GM12878 (cell line): ENCODE measurements around the gene KLF15. TPM values are rescaled to one million over a fixed set of nuclear protein-coding genes. Genes with fewer than 3 reads are reported as not detected.

ENCODE experiments used
- ATAC-seq: fragments of 200-7000 bp; cut with Tn5 transposase; 3 replicates; pipeline ENCODE4 v1.9.1; 2020; ENCODE audit warnings: mild to moderate bottlenecking, moderate library complexity
- BruUV-seq: library from RNA; stranded (reverse); fragments of 400-500 nt; replicated peaks from 2 replicates; lab custom pipeline; 2021; lab: Mats Ljungman, UMichigan
- CTCF ChIA-PET: fragments of 300-600 bp; sonication (Branson Sonifier 250); formaldehyde crosslinking; extraction: SDS; loops from one replicate; lab custom pipeline; 2021; ENCODE audit warnings: inconsistent platforms; lab: Yijun Ruan, JAX
- POLR2A ChIA-PET: fragments of 350-600 bp; formaldehyde crosslinking; extraction: SDS; loops from one replicate; lab custom pipeline; 2021; ENCODE audit warnings: inconsistent platforms; lab: Charles Lee
- RAD21 ChIA-PET: fragments of 300-600 bp; sonication (Branson Sonifier 250); formaldehyde crosslinking; loops from one replicate; lab custom pipeline; 2023; ENCODE audit warnings: antibody characterized with exemption; ENCODE audit not compliant: unreplicated experiment; lab: Charles Lee
- SMC1A ChIA-PET: fragments of 300-600 bp; sonication (Branson Sonifier 250); formaldehyde crosslinking; loops from one replicate; lab custom pipeline; 2023; ENCODE audit not compliant: unreplicated experiment, uncharacterized antibody; lab: Charles Lee
- DNase-seq: peaks from one replicate; pipeline ENCODE4 v3.0.0-alpha.2; 2011; ENCODE audit warnings: low read depth, low spot score
- FAIRE-seq: peaks from 3 replicates; lab custom pipeline; 2011; peaks lifted over from hg19 to GRCh38; lab: Jason Lieb, UNC
- H2AFZ ChIP-seq: 2 replicates; pipeline ENCODE4 v1.6.0; 2011; ENCODE audit warnings: low read depth, low read length, control low read depth; ENCODE audit not compliant: control insufficient read depth
- H3K27ac ChIP-seq: 2 replicates; pipeline ENCODE4 v1.5.1; 2011; ENCODE audit warnings: control low read depth; ENCODE audit not compliant: control insufficient read depth, insufficient read depth
- H3K27me3 ChIP-seq, 2 experiments: replicated peaks in 1 of 2; 2 replicates each; pipeline versions ENCODE4 v1.6.0 to v1.6.1; 2011; ENCODE audit warnings: low read length in 1 of 2; ENCODE audit not compliant: control insufficient read depth in 2 of 2, insufficient read depth in 2 of 2
- H3K36me3 ChIP-seq, 2 experiments: 2 replicates each; pipeline ENCODE4 v1.5.1; 2011; ENCODE audit warnings: low read length in 1 of 2; ENCODE audit not compliant: control insufficient read depth in 2 of 2, insufficient read depth in 2 of 2
- H3K4me1 ChIP-seq: 2 replicates; pipeline ENCODE4 v1.6.1; 2011; ENCODE audit warnings: mild to moderate bottlenecking, low read length, moderate library complexity, mixed read lengths; ENCODE audit not compliant: control insufficient read depth, insufficient read depth
- H3K4me2 ChIP-seq: 2 replicates; pipeline ENCODE4 v1.6.0; 2011; ENCODE audit warnings: control low read depth; ENCODE audit not compliant: control insufficient read depth, insufficient read depth
- H3K4me3 ChIP-seq: fragments of 200-600 bp; sonication (generic); 2 replicates; pipeline ENCODE4 v1.5.1; 2016
- H3K79me2 ChIP-seq: 2 replicates; pipeline ENCODE4 v1.6.0; 2011; ENCODE audit warnings: low read length; ENCODE audit not compliant: control insufficient read depth, insufficient read depth
- H3K9ac ChIP-seq: 2 replicates; pipeline ENCODE4 v1.8.0; 2011; ENCODE audit warnings: low read length, control low read depth, mixed read lengths; ENCODE audit not compliant: control insufficient read depth, insufficient read depth
- H3K9me3 ChIP-seq: replicated peaks from 3 replicates; pipeline ENCODE4 v1.5.1; 2011; ENCODE audit warnings: mild to moderate bottlenecking, low read length; ENCODE audit not compliant: control insufficient read depth, insufficient read depth
- H4K20me1 ChIP-seq: 2 replicates; pipeline ENCODE4 v1.6.0; 2011; ENCODE audit not compliant: control insufficient read depth, insufficient read depth
- FOS ChIP-seq: IDR thresholded peaks from 3 replicates; pipeline ENCODE4 v1.6.1; 2011; ENCODE audit warnings: borderline replicate concordance; ENCODE audit not compliant: insufficient read length; ENCODE audit errors: extremely low read depth
- HSF1 ChIP-seq: fragments of 150-350 bp; IDR thresholded peaks from 2 replicates; pipeline ENCODE4 v1.6.1; 2014; ENCODE audit warnings: mild to moderate bottlenecking, low read depth, low read length
- MYC ChIP-seq: IDR thresholded peaks from 2 replicates; pipeline ENCODE4 v1.6.1; 2011; ENCODE audit warnings: mild to moderate bottlenecking, low read length, moderate library complexity, inconsistent platforms; ENCODE audit not compliant: insufficient read depth, insufficient replicate concordance, insufficient read length, severe bottlenecking
- NR2C1 ChIP-seq: fragments of 450-650 bp; IDR thresholded peaks from 2 replicates; pipeline ENCODE4 v1.6.1; 2017; ENCODE audit warnings: antibody characterized with exemption, mild to moderate bottlenecking, moderate library complexity
- NR2F1 ChIP-seq: fragments of 450-650 bp; conservative IDR thresholded peaks from 2 replicates; pipeline ENCODE4 v1.6.1; 2017; ENCODE audit warnings: mild to moderate bottlenecking
- SREBF1 ChIP-seq: IDR thresholded peaks from 2 replicates; pipeline ENCODE4 v1.6.1; 2012; ENCODE audit warnings: mild to moderate bottlenecking, low read length
- TCF3 ChIP-seq: IDR thresholded peaks from 2 replicates; pipeline ENCODE4 v1.6.1; 2012; ENCODE audit warnings: low read depth, mild to moderate bottlenecking, low read length, borderline replicate concordance; ENCODE audit not compliant: insufficient read depth
- YBX1 ChIP-seq: fragments of 450-650 bp; IDR thresholded peaks from 2 replicates; pipeline ENCODE4 v1.6.1; 2016; ENCODE audit warnings: antibody characterized with exemption
- ZBED1 ChIP-seq: IDR thresholded peaks from 2 replicates; pipeline ENCODE4 v1.6.1; 2016; ENCODE audit warnings: borderline replicate concordance
- ZNF24 ChIP-seq: fragments of 450-650 bp; IDR thresholded peaks from 2 replicates; pipeline ENCODE4 v1.6.1; 2017; ENCODE audit warnings: antibody characterized with exemption, mild to moderate bottlenecking
- ZNF622 ChIP-seq: fragments of 450-650 bp; IDR thresholded peaks from 2 replicates; pipeline ENCODE4 v1.6.1; 2017; ENCODE audit warnings: mild to moderate bottlenecking, inconsistent platforms
- WGBS: methylation state at CpG from one replicate; pipeline ENCODE4 v1.1.6; 2016; ENCODE audit warnings: low lambda C conversion rate; ENCODE audit not compliant: insufficient replicate concordance, insufficient coverage; ENCODE audit errors: missing lambda C conversion rate; 5-methylcytosine and 5-hydroxymethylcytosine counted together
- in situ Hi-C: fragments of 300-500 bp; cut with MboI; formaldehyde crosslinking; loops from 9 replicates; pipeline ENCODE4 v1.14.3; 2018; ENCODE audit warnings: mixed read lengths
- intact Hi-C: fragments of 100-400 bp; cut with micrococcal nuclease; formaldehyde crosslinking; loops from one replicate; pipeline ENCODE4 v1.14.2; 2022; ENCODE audit not compliant: unreplicated experiment
- polyA plus RNA-seq, 11 experiments: library from polyadenylated mRNA; depleted of rRNA in 4 of 11; unstranded in 6 of 11; stranded (reverse) in 5 of 11; fragments of >200 nt; fragmentation: Nextera tagmentation in 4 of 11; fragmentation: Illumina TruSeq in 1 of 11; extraction: Ambion mirVana in 4 of 11; extraction: Trizol in 1 of 11; gene quantifications; 1 replicate in 1 of 11; 2 replicates in 10 of 11; pipeline versions ENCODE4 v1.2.1 to v1.2.3, GENCODE V29; 2011 to 2016; ENCODE audit warnings: inconsistent platforms in 2 of 11, missing spikeins in 2 of 11, low read depth in 1 of 11
- total RNA-seq, 4 experiments: library from RNA; depleted of rRNA in 3 of 4; stranded (reverse); fragments of >200 nt in 3 of 4; fragmentation: Illumina TruSeq in 1 of 4; extraction: Trizol in 1 of 4; gene quantifications; 2 replicates each; pipeline versions ENCODE4 v1.2.1 to v1.2.3, GENCODE V29; 2013 to 2021
- TF ChIP-seq, protein P1 (sequence below): fragments of 450-650 bp; IDR thresholded peaks from 2 replicates; pipeline ENCODE4 v1.6.1; 2018; ENCODE audit warnings: borderline replicate concordance, mild to moderate bottlenecking; ENCODE audit not compliant: partially characterized antibody
- TF ChIP-seq, protein P2 (sequence below): fragments of 450-650 bp; IDR thresholded peaks from 2 replicates; pipeline ENCODE4 v1.6.1; 2016; ENCODE audit warnings: mild to moderate bottlenecking, moderate library complexity, borderline replicate concordance

KLF15 gene
- total and polyA plus RNA-seq, 10 of the 15 experiments (the other 5 are each of a cell fraction or from before 2014, with no cell fraction given): 0.15 TPM; not detected in 9

- TF ChIP-seq HSF1 (no peak), ZNF24 (no peak), MYC (no peak)
Measured at GRCh38 chr3:126319701-126320295, 37.4 kb downstream of the KLF15 start (continued).

- ChIA-PET SMC1A (no interaction called here), POLR2A (no interaction called here), RAD21 (no interaction called here), CTCF (interaction anchor here (1.6 kb wide), 1 partner anchor 33 kb away, joined by 7 read pairs; no protein-coding TSS in a partner anchor)
- H3K27ac ChIP-seq: no peak overlapping the region
- H3K36me3 ChIP-seq: no peaks in the 10 kb centered on the region
- WGBS: 47% methylated on average over 14 of the region's 14 CpGs
- H3K27me3 ChIP-seq: peaks cover 2 to 4% of the 10 kb centered on the region in 2 experiments
- FAIRE-seq: no peak
- H3K79me2 ChIP-seq: no peaks in the 10 kb centered on the region
- H3K4me3 ChIP-seq: no peak overlapping the region
- H3K4me2 ChIP-seq: no peak overlapping the region
- H3K9me3 ChIP-seq: no peaks in the 10 kb centered on the region
- no peaks in the 10 kb centered on the region for H4K20me1 ChIP-seq
- in situ Hi-C loops: no loop called here
- no peak overlapping the region for H2AFZ ChIP-seq
- H3K9ac ChIP-seq: no peak overlapping the region
- intact Hi-C loops: no loop called here
- no peak for DNase-seq
- BruUV-seq: no TSS peak
- no peaks in the 10 kb centered on the region for H3K4me1 ChIP-seq
- no peak for ATAC-seq
- TF ChIP-seq, protein P1, sequence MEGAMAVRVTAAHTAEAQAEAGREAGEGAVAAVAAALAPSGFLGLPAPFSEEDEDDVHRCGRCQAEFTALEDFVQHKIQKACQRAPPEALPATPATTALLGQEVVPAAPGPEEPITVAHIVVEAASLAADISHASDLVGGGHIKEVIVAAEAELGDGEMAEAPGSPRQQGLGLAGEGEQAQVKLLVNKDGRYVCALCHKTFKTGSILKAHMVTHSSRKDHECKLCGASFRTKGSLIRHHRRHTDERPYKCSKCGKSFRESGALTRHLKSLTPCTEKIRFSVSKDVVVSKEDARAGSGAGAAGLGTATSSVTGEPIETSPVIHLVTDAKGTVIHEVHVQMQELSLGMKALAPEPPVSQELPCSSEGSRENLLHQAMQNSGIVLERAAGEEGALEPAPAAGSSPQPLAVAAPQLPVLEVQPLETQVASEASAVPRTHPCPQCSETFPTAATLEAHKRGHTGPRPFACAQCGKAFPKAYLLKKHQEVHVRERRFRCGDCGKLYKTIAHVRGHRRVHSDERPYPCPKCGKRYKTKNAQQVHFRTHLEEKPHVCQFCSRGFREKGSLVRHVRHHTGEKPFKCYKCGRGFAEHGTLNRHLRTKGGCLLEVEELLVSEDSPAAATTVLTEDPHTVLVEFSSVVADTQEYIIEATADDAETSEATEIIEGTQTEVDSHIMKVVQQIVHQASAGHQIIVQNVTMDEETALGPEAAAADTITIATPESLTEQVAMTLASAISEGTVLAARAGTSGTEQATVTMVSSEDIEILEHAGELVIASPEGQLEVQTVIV: no peak
- TF ChIP-seq TCF3: no peak
- TF ChIP-seq NR2C1: no peak
- no peak for TF ChIP-seq YBX1
- no peak for TF ChIP-seq ZBED1
- no peak for TF ChIP-seq FOS
- no peak for TF ChIP-seq SREBF1
- TF ChIP-seq, protein P2, sequence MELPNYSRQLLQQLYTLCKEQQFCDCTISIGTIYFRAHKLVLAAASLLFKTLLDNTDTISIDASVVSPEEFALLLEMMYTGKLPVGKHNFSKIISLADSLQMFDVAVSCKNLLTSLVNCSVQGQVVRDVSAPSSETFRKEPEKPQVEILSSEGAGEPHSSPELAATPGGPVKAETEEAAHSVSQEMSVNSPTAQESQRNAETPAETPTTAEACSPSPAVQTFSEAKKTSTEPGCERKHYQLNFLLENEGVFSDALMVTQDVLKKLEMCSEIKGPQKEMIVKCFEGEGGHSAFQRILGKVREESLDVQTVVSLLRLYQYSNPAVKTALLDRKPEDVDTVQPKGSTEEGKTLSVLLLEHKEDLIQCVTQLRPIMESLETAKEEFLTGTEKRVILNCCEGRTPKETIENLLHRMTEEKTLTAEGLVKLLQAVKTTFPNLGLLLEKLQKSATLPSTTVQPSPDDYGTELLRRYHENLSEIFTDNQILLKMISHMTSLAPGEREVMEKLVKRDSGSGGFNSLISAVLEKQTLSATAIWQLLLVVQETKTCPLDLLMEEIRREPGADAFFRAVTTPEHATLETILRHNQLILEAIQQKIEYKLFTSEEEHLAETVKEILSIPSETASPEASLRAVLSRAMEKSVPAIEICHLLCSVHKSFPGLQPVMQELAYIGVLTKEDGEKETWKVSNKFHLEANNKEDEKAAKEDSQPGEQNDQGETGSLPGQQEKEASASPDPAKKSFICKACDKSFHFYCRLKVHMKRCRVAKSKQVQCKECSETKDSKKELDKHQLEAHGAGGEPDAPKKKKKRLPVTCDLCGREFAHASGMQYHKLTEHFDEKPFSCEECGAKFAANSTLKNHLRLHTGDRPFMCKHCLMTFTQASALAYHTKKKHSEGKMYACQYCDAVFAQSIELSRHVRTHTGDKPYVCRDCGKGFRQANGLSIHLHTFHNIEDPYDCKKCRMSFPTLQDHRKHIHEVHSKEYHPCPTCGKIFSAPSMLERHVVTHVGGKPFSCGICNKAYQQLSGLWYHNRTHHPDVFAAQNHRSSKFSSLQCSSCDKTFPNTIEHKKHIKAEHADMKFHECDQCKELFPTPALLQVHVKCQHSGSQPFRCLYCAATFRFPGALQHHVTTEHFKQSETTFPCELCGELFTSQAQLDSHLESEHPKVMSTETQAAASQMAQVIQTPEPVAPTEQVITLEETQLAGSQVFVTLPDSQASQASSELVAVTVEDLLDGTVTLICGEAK: no peak
- no peak for TF ChIP-seq NR2F1
- TF ChIP-seq ZNF622: no peak
Measured at GRCh38 chr3:126317029-126317996, 39.9 kb downstream of the KLF15 start.
